HG03280 (cell line): ENCODE measurements around the gene CLDN16.

ENCODE experiments used
- ATAC-seq: cut with Tn5 transposase; IDR thresholded peaks from one replicate; pipeline ENCODE4 v1.9.1; 2021; ENCODE audit warnings: mild to moderate bottlenecking, moderate library complexity; ENCODE audit not compliant: unreplicated experiment

Gene CLDN16, protein sequence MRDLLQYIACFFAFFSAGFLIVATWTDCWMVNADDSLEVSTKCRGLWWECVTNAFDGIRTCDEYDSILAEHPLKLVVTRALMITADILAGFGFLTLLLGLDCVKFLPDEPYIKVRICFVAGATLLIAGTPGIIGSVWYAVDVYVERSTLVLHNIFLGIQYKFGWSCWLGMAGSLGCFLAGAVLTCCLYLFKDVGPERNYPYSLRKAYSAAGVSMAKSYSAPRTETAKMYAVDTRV

DNA sequence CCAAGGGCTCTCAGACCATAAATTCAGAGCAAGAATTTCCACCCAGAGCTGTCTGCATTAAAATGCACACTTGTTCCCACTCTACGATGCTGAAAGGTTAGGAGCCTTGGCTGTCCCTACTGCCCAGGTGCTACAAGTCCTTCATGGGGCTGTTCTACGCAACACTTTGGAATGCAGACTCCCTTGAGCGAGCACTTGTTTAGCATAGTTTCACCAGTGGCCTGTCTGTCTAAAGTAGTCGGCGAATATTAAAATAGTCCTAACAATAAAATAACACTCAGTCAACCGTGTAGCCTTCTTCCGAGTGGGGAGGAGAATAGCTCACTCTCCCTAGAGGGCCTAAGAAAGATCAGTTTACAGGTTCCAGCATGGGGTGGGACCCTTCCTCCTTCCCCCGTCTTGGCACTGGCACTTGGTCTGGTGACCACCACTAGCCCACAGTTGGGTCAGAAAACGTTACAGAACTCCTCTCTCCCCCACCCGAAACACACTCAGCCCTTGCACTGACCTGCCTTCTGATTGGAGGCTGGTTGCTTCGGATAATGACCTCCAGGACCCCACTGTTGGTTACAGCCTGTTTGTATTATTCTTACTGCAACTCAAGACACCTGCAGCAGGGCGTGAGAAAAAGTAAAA is at the start of gene CLDN16:
Gene CLDN16 (plus strand): TSS at position 586 of the 636 bp plus-strand sequence. CDS start 167 bp downstream, outside the sequence.
- no peak for ATAC-seq

DNA sequence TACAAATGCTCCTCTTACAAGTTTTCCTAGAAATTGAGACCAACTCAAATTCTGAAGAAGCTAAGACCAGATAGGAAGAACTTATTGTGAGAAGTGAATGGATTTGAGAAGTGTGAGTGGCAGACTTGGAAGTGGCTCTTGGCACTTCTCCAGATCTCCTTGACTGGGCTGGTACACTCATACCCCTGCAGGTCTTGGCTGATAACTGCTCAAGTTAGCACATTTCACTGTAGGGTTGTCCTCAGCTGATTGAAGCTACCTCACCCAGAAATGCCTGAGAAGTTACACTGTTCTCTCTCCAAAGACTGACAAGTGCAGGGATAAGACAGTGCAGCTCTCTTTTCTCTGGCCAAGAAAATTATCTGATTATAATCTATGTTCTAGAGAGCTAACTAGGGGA is 49.2 kb upstream of the CLDN16 start:
- no peak for ATAC-seq

DNA sequence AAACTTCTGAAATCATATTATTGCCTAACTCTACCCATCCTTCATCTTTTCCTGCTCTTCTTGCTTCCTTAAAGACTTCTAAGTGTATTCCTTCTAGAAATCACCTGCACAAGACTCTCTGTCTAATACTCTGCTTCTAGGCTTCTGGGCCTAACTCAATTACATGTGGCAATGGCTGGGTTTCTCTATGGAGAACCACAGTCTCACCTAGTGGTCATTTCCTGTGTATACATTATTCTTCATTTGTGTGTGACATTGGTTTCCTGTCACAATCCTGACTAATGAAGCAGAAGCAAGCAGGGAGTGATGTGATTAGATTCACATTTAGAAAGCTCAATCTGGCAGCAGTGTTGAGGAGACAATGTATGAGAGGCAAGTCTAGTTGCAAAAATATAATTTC is 48.8 kb upstream of the CLDN16 start:
- ATAC-seq = no peak

DNA sequence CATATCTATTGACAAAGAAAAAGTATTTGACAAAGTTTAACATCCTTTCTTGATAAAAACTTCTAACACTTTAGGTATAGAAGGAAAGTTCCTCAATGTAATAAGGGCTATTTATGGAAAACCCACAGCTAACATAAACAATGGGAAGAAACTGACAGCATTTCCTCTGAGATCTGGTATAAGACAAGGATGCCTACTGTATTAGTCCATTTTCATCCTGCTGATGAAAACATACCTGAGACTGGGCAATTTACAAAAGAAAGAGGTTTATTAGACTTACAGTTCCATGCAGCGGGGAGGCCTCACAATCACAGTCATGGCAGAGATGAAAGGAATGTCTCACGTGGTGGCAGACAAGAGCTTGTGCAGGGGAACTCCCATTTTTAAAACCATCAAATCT is 47.9 kb upstream of the CLDN16 start:
- no peak for ATAC-seq

DNA sequence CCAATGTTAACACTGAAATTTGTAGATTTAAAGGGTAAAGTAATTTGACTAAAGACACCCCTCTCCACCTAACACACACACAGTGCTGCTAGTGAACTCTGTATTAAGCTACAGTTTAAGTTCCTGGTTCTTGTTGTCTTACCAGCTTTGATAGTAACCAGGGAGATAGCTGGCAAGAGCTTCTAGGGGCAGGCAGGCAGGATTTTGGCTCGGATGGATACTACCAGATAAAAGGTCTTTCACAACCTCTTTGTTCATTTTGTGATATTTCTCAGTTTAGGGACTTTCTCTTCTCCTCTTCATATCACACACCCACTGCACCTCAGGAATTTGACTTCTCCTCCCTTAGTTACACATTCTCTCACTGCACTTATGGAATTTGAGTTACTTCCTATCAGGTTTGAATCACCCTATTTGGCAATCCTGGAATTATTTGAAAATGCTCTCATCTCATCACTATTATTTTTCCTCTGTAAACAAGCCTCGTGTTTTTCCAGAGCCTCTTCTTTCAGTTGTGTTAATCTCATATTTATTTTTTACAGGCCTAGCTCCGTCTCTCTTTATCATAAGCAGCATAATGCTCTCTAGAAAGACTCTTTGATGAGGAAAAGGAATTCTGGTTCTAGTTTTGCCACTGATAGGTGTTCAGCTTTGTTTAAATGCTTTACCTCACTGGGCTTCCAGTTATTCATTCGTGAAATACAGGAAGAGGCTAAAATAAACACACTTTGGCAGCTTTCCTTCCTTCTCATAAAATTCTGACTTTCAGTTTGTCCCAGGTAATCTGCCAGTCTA is 42.7 kb upstream of the CLDN16 start:
- no peak for ATAC-seq

DNA sequence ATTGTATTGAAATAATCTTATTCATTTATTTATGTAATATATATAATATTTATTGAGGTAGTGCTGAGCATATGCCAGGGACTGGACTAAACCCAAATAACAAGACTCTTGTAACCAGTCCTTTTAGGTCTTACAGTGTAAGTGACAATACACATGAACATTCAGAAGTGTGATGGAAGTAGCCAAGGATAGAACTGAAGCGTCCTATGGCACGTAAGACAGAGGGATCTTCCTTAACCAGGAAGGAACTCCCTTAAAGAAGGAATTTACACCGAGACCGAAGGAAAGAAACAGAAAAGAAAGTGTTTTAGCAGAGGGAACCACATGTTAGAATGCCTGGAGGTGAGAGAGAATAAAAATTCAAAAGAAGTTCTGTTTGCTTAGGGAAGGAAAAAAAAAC is 42.1 kb upstream of the CLDN16 start:
- ATAC-seq = no peak

DNA sequence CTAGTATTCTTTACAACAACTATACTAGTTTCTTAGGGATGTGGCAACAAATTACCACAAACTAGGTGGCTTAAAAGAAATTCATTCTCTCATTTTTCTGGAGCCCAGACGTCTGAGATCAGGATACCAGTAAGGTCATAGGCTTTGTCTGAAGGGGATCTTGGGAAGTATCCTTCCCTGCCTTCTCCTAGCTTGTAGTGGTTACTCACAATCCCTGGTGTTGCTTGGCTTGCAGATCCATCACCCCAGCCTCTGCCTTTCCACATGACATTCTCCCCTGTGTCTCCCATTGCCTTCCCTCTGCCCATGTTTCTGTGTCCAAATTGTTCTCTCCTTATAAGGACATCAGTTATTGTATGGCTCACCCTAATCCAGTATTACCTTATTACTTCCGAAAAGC is 41.4 kb upstream of the CLDN16 start:
- no peak for ATAC-seq

DNA sequence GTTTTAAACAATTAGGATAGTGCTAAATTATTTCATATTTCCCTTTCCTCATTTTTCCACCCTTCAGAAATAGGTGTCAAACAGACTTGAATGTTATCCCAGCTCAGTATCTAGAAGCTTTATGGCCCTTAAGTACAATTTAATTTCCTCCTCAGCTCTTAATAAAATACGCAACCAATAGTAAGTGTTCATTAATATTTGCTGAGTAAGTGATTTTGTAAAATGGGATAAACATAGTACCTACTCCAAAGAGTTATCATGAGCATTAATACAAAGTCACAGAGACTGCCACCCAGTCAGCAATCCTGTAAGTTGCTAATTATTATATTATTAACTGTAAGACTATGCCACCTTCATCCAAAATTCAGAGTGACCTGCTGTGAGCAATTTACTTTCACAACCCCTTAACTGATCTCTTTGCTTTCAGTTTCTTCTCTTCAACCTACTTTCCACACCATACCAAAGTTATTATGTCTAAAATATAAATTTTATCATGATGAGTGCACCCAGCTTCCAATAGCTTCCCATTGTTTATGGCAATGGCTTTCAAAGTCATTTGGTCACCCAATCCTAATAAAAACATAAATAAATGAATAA is 35.0 kb upstream of the CLDN16 start:
- no peak for ATAC-seq

DNA sequence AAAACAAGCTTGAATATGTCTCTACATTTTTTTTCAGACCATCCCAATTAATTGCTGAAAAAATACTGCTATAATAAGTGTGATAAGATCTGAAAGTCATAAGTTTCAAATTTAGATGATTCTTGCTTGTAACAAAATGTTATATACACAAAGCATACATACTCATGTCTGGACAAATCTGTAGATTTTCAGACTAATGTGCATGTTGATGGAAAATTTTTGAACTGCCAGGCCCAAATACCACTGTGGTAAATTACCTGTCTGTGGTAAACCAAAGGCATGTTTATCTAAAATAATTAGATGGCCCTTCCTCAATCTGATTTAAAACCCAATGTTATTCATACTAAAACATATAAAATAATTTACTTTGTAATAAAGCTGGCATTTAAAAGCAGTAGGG is 31.7 kb upstream of the CLDN16 start:
- ATAC-seq = no peak

DNA sequence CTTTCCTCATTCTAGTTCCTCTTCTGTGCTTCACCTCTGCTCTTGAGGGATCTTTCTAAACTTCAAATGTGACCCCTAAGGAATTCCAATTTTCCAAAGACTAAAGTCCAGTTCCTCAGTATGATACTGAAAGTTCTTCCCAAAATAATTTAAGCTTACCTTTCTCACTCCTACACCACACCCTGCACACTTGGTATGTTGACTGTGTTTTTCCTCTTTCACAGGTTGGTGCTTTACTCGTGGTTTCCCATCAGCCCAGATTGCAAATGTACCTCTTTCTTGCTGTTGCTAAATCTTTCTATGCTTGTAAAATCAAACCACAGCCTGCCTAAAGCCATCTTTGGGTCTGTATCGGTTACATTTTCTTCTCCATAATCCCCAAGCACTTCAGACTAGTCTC is 30.5 kb upstream of the CLDN16 start:
- no peak for ATAC-seq

DNA sequence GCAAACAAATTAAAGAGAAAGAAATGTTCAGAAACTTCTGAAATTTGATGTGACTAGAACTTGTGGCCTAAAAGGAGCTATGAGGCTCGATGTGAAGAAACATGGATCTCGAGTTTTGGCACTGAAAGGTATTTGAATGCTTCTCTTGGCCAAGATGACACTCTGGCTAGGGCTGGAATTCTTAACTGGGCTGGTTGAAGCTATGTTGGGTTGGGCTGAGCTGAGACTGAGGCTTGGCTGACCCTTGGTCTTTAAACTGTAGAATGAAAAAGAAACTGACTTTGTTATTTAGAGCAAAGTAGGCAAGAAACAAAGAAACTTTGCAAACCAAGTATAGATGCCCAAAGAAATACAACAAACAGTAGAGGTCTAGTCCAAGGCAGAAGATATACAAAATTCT is 28.1 kb upstream of the CLDN16 start:
- ATAC-seq = no peak

DNA sequence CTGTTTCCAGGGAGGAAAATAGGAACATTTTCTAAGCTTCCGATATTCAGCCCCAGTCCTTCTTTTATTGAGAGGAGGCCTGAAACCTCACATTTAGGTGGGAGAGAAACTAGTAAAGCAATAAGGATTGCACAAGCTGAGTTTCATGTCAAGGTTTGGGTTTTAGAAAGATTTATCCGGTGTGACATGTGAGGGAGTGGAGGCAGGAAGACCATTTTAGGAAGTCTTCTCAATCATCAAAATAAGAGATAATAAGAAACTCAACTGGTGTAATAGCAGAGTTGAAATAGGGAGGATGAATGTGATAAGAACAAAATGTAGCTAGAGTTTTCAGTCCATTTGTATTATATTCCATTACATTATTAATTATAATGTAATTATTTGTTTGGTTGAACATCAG is 27.7 kb upstream of the CLDN16 start:
- no peak for ATAC-seq

DNA sequence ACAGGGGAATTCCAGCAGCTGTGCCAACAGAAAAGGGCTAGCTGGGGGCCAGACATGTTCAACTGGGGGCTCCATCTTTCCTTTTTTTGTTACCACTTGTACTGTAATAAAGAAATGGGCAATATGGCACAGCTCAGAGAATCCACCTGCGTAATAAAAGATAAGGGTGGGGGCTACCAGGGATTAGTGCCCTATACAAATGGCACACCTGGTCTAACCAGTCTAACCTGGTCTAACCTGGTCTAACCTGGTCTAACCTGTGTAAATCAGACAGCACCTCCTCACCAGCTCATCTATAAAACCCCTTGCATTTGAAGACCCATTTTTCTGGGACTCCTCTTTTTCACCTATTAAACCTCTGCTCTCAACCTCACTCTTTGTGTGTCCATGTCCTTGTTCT is 26.2 kb upstream of the CLDN16 start:
- ATAC-seq = no peak

DNA sequence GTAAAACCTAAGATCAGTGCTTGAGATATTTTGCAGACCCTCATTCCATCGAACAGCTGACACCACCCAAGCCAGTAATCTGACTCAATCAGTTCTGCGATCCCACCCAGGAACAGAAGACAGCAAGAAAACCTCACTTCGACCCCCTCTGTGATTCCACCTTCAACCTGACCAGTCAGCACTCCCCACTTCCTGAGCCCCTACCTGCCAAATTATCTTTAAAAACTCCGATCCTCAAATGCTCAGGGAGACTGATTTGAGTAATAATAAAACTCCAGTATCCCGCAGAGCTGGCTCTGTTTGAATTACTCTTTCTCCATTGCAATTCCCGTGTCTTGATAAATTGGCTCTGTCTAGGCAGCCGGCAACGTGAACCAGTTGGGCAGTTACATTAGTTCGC is 25.7 kb upstream of the CLDN16 start:
- ATAC-seq = no peak

DNA sequence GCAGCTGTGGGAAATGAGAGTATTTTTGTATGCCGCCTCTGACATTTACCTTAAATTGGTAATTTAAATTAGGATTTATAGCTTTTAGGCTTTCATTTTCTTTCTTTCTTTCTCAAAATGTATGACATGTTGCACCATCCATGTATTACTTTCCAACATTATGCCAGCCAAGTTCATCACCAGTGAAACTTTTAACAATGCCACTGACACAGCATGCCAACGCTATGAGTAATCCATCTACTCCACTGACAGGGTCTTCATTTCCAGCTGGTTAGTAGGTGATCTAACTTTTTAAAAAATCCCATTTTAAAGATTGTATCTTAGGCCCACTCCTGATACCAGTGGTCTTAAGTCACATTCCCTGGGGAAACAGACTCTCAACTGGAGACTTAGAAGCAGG is 21.8 kb upstream of the CLDN16 start:
- no peak for ATAC-seq

DNA sequence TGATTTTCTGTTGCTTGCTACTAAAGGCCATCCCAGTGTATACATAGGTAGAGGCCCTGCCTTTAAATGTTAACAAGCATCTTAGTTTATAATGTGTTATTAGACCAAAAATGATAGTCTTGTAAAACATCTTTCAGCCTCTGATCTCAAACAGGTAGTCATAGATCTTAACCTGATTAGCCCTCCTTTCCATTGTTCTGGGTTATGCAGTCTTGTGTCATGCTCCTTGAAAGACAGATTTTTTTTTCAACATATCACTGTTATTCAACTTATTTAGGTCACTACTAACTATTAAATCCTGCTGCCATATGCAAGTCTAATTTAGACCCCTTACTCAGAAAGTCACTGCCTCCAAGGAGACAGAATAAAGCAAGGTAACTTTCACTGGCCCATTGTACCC is 19.1 kb upstream of the CLDN16 start:
- ATAC-seq = no peak

DNA sequence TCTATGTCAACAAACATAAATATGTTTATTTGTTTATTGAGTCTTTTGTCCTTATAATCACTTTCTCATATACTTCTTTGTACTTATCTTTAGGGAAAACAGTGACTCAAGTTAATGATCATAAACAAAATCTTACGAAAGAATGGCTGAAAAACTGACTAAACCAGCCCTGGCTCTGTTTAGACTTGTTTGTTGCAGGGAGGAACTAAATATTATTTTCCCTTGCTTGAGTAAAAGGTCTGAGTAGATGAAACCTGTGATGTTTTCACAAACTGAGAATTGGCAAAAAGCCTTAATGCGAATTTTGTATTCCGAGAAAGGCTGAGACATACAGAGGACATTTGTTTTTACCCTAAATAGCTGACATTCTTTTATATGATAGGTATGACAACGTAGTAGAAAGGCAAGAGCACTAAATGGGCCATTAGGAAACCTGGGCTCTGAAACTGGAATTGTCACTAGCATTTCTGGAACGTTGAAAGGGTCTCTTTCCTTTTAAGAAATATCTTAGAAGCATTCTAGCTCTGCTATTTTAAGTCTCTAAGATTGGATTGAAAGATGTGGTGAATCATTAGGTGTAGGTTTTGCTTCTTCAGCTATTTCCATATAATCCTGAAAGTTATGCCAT is 18.2 kb upstream of the CLDN16 start:
- ATAC-seq = no peak

DNA sequence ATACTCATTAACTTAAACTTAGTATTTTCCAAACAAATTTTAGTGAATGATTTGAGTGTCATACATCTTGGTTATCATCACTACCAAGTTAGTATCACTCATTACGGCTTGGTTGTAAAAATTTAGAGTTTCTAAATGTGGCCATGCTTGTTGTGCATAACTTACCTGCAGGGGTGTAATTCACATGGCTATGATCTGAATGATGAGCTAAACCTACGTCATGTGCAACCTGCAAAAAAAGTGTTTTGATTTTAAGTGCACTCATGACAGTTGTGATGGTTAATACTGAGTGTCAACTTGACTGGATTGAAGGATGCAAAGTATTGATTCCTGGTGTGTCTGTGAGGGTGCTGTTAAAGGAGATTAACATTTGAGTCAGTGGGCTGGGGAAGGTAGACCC is 17.6 kb upstream of the CLDN16 start:
- no peak for ATAC-seq

DNA sequence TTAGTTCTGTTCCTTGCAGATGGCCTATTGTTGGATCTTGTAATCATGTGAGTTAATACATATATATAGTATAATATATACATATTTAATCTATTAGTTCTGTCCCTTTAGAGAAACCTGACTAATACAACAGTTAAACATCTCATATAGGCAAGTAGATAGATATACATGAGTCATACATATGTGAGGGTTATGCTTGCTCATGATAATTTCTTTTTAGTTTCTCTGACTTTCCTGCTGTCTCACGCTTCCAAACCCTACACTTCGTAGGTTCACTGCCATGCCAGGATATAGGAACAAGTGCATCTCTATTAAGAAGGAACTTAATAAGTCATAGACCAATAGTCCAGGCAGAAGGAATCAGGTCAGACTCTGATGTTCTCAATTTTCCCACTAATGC is 16.8 kb upstream of the CLDN16 start:
- ATAC-seq = no peak

DNA sequence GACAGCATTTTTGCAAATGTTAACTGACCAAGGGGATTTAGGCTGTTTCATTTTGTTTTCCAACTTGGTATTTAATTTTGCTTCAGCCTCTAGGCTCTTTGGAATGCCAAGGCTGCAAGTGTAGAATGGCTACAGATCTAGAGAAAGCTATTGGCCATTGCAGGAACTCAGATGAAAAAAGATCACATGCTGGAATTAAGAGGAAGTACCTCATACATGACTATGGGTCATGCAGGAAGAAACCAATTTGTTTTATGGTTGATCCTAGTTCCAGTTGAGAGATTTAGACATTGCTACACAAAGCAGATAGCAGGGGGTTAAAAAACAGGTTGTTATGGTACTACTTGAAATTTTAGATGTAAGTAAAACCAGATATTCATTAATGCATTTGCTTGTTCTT is 12.7 kb upstream of the CLDN16 start:
- no peak for ATAC-seq

DNA sequence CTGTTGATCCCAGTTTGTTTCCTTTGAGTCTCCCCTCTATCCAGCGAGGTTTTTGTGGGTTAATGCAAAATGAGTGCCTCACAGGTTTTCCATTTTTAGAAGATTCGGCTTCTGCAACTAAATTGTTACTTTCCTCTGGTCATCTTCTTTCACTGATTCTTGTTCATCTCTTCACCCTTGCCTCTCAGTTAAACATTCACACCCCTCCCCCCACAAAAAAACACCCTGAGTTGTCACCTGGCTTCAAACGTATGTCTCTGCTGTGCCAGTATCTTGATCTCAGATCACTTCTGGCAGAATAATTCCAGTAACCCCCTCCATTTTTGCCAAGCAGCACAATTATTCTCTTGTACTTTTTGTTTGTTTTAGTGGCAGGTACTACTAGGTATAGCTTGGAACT is 12.3 kb upstream of the CLDN16 start:
- no peak for ATAC-seq
